ENCODE results near the gene KCNH6.

KCNH6 gene

GRCh38 chr17:63487014-63487339, 36.2 kb upstream of the KCNH6 start:
- CTCF ChIA-PET = interaction anchor here (1.1 to 2.2 kb wide), 2 partner anchors 50 to 62 kb away, joined by 4 to 10 read pairs; no protein-coding TSS in a partner anchor
- POLR2A ChIA-PET (ENCODE audit: low non-redundant PET) = no interaction called here
- no peak for TF ChIP-seq CTCF (conservative IDR thresholded peaks at IDR 0.05; ENCODE audit: low read depth)
- H3K27ac ChIP-seq = no peak overlapping the region
- no peak for DNase-seq (ENCODE audit: low spot score)

- no peak overlapping the region for H3K27ac ChIP-seq
- no peak for DNase-seq (ENCODE audit: low spot score)
- no peak for TF ChIP-seq CTCF (conservative IDR thresholded peaks at IDR 0.05; ENCODE audit: low read depth)
- ChIA-PET CTCF (interaction anchor here (1.0 kb wide), 1 partner anchor 10 kb away, joined by 3 read pairs; no protein-coding TSS in a partner anchor), POLR2A (ENCODE audit: low non-redundant PET) (no interaction called here)
Measured at GRCh38 chr17:63488851-63489250, 34.3 kb upstream of the KCNH6 start.

- TF ChIP-seq CTCF (conservative IDR thresholded peaks at IDR 0.05; ENCODE audit: low read depth) = no peak
- ChIA-PET POLR2A (ENCODE audit: low non-redundant PET) (no interaction called here), CTCF (no interaction called here)
- H3K27ac ChIP-seq = no peak overlapping the region
- DNase-seq (ENCODE audit: low spot score) = no peak
Measured at GRCh38 chr17:63489291-63489690, 33.9 kb upstream of the KCNH6 start.

GRCh38 chr17:63490329-63490728, 32.8 kb upstream of the KCNH6 start:
- TF ChIP-seq CTCF (conservative IDR thresholded peaks at IDR 0.05; ENCODE audit: low read depth) = no peak
- ChIA-PET CTCF (interaction anchor here (0.7 to 0.9 kb wide), 2 partner anchors 55 to 456 kb away, joined by 3 to 6 read pairs; no protein-coding TSS in a partner anchor), POLR2A (ENCODE audit: low non-redundant PET) (no interaction called here)
- no peak for DNase-seq (ENCODE audit: low spot score)
- H3K27ac ChIP-seq = no peak overlapping the region

- H3K27ac ChIP-seq = no peak overlapping the region
- ChIA-PET CTCF (no interaction called here), POLR2A (ENCODE audit: low non-redundant PET) (no interaction called here)
- TF ChIP-seq CTCF (conservative IDR thresholded peaks at IDR 0.05; ENCODE audit: low read depth) = no peak
- DNase-seq (ENCODE audit: low spot score) = no peak
Measured at GRCh38 chr17:63490858-63491400, 32.2 kb upstream of the KCNH6 start.

GRCh38 chr17:63491413-63491812, 31.7 kb upstream of the KCNH6 start:
- no peak for DNase-seq (ENCODE audit: low spot score)
- ChIA-PET CTCF (no interaction called here), POLR2A (ENCODE audit: low non-redundant PET) (no interaction called here)
- no peak overlapping the region for H3K27ac ChIP-seq
- no peak for TF ChIP-seq CTCF (conservative IDR thresholded peaks at IDR 0.05; ENCODE audit: low read depth)
